ENCODE measurements around the gene SIAH2.
A peak's percentile ranks its signal among the peaks of the same experiment; 100 is the strongest.
"Not testable (repeated sequence)": the region's sequence is repeated elsewhere in the genome, so short reads cannot be mapped to it uniquely, and the experiment has no call there.

SIAH2 gene, protein sequence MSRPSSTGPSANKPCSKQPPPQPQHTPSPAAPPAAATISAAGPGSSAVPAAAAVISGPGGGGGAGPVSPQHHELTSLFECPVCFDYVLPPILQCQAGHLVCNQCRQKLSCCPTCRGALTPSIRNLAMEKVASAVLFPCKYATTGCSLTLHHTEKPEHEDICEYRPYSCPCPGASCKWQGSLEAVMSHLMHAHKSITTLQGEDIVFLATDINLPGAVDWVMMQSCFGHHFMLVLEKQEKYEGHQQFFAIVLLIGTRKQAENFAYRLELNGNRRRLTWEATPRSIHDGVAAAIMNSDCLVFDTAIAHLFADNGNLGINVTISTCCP

DNA sequence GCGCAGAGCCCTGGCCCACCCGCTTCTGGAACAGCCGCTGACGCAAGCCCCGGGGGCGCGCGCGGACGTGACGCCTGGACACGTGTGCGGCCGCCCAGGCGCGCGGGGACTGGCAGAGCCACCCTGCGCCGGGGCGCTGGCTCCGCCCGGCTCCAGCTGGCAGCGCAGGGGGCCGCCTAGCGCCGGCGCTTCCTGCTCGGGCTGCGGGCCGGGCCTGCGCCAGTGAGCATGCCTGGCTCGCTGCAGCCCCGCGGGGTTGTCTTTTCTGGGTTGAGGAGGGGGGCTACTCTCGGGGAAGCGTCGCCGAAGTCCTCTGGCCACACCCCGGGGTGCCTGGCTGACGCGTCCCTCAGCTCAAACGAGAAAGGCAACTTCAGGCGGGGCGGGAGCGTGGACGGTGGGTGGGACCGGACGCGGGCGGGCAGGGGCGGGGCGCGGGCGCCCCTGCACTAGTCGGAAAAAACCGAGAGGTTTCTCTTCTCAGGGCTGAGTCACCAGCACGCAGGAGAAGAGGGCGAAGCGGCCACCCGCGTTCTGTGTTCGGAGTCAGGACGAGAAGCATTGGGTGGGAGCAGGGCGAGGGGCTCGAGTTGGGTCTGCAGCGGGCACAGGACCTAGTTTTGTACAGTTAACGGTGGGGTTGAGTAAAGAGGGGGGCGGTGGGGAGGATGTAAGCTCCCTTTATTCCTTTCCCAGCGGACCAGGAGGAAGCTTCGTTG is at the start of gene SIAH2:
Gene SIAH2 (minus strand): TSS at position 48 of the 719 bp plus-strand sequence. CDS start 320 bp downstream, outside the sequence.
- peak; percentile 96 for DNase-seq

DNA sequence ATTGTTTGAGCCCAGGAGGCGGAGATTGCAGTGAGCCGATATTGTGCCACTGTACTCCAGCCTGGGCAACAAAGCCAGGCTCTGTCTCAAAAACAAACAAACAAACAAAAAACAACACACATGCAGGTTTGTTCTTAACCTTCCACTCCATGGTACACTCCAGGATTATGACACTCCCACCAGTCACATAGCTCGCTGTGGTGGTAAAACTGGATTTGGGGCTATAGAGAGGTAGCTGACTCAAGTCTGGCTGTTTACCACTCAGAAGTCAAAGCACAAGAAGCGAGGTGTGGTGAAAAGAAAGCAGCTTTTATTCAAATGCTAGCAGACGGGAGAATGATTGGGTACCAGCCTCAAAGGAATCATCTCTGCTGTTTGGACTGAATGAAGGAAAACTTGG is 49.0 kb upstream of the SIAH2 start:
- no peak for DNase-seq

DNA sequence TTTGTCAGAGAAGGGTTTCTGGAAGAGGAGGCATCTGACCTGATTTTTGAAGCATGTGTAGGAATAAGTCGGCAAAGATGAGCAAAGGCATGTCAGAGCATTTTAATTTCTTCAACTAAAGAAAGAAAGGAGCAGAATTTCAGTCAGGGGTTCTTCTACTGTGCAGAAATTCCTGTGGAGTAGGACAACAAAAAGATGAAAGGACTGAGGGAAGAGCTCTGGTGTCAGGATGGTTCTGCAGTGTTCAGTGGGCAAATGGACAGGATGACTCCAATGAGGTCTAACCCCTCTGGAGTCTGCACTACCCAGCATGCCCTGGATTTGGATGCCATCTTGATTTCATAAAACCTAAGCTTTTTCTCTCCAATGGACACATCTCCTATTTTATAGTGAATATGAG is 47.7 kb upstream of the SIAH2 start:
- no peak for DNase-seq

DNA sequence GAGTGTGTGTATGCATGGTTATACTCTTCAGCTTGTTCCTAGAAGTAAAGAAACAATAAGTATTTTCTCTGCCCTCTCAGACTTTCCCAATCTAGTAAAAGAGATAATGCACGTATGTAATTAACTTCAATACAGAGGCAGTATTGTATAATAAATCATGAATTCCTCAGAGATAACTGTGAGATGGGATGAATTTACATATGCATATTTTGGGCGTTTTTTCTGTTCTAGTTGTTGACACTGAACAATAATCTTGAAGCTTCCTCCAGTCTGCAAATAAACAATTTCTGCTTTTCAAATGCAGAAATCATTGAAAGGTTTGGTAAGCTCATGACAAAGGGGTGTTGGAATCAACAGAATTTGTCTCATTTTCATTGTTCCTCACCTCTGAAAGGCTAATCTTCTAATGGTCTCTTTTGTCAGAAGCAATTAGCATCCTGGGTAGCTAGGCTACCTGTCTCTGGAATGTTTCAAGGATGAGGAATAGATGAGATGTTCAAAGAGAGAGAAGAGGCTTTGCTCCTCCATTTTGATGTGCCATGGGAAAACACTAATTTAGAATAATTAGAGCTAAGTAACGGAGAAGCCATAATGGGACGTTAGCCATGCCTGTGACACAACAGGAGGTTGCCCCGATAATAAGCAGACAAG is 43.3 kb upstream of the SIAH2 start:
- no peak for DNase-seq

DNA sequence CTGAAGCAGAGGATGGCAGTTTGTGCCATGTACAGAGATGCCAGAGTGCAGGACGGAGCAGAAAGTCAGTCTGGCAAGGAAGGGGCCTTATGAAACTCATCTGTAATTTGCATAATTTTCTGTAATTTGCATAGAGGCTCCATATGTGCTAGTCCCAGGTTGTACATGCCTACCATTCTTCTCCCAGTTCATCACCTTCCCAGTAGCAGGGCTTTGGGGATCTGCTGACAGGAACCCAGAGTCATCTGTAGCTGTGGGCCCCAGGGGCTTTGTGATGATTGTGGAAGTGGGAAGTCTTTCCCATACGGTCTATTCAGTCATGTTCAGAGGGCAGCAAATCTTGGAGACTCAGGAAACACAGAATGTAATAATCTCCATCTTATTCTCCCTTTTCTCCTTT is 42.4 kb upstream of the SIAH2 start:
- no peak for DNase-seq

DNA sequence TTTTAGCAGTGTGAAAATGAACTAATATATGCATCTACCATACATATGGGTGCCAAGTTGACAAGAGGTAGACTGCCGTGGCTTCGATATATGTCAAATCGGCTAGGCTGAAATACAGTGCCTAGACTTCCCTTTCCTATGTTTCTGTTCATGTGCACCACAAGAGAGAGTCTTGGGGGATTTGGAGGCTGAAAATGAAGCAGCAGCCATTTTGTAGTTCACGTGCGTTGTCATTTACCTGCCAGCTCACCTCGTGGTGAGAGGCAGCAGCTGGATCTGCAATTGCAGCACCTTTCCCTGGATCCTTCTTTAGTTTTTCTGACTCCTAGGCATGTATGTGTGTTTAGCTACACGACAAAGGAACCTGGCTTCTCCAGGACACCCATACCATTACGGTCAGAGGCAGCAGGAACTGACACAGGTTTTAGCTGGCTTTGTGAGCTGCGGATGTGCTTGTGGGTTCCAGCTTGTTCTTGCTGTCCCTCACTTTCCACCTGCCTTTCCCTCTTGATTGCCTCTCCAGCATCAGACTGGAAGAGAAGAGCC is 40.5 kb upstream of the SIAH2 start:
- DNase-seq, result no peak

DNA sequence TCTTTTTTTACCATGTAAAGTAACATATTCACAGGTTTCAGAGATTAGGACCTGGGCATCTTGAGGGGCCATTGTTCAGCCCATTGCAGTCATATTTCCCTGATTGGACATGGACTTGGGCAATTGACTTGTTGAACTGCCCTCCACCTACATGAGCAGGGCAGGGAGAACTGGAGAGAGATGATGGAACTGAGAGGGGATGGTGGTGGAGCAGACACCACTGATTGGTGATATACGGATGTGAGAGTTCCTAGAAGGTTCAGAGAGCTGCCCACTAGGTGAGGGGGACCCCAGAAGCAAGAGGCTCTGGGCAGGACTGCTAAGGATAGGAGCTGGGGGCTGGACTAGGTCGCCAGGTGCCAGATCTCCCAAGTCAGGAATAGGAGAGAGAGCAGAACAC is 37.8 kb upstream of the SIAH2 start:
- no peak for DNase-seq

DNA sequence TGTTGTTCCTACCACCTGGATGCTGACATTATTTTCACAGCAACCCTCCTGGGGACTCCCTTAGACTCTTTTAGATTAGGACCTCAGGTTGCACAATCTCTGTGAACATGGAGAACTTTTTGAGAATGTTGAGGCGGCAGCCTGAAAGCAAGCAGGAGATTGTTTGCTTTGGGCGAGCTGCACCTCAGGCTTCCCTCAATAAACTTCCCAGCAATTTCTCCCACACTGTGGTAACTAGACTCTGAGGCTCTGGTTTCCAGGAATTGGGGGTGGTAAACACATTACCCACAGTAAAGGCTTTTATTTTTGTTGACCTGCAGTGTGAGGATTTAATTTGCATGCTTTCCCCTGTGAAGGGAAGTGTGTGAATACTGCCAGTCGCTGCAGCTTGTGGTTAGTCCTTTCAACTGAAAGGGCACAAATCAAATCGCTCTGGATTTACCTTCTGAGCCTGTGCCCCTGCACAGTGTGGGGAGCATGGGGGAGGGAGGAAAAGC is 35.2 kb upstream of the SIAH2 start:
- peak; percentile 46 for DNase-seq

DNA sequence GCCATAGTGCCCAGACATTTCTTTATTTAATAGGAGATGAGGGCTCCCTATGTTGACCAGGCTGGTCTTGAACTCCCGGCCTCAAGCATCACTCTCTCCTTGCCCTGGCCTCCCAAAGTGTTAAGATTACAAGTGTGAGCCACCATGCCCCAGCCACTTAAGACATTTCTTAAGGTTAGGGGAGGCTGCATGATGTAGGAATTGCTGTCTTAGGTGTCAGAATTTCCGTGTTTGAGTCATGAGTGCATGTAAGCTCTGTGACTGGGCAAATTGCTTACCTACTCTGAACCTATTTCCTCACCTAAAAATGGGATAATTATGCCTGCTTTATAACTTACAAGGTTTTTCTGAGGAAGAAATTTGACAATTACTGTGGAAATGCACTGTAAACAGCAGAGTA is 34.2 kb upstream of the SIAH2 start:
- no peak for DNase-seq

DNA sequence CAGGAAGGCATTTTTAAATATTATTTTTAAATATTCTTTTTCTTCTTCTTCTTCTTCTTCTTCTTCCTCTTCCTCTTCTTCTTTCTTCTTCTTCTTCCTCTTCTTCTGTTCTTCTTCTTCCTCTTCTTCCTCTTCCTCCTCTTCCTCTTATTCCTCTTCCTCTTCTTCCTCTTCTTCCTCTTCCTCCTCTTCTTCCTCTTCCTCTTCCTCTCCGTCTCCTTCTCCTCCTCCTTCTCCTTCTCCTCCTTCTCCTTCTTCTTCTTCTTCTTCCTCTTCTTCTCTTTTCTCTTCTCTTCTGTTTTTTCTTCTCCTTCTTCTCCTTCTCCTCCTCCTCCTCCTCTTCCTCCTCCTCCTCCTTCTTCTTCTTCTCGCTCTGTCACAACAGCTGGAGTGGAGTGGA is 33.6 kb upstream of the SIAH2 start:
- DNase-seq, result not testable (repeated sequence)

DNA sequence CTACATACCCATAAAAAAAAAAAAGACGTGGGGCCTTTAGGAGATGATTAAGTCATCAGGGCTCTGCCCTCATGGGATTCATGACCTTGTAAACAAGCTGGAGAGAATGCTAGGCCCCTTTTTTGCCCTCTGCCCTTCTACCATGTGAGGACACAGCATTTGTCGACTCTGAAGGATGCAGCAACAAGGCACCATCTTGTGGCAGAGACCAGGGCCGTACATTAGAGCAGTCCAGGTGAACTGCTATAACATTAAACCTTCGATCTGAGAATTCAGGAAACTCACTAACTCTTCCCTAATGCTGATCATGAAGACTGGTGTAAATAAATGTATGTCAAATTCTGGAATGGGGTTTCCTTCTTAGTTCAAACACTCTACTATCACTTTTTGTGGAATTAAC is 30.7 kb upstream of the SIAH2 start:
- DNase-seq, result no peak

DNA sequence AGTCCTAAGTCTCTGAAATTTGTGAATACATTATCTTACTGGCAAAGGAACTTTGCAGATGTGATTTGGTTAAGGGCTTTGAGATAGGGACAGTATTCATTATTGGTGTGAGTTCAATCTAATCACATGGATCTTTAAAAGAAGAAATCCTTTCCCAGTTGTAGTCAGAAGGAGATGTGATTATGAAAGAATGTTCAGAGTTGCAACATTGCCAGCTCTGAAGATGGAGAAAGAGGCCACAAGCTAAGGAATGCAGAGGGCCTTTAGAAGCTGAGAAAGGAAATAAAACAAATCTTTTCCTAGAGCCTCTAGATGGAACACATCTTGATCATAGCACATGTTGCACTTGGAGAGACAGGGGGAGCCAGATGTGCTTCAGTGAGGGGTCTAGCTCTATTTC is 27.7 kb upstream of the SIAH2 start:
- no peak for DNase-seq

DNA sequence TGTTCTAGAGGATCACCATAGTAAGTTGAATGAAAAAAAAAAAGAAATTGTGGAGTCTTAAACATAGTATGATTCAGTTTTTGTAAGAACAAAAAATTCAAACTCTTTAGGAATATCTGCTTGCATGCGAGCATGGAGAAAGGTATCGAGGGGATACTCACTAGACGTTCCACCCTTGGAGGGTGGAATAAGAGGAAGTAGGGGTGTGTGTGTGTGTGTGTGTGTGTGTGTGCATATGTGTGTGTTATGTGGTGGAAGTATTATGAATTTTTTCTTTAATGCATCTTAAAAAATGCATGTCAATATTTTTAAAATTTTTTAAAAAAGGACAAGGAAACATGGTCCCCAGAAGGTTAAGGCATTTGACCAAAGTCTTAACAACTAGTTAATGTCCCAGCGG is 26.5 kb upstream of the SIAH2 start:
- no peak for DNase-seq

DNA sequence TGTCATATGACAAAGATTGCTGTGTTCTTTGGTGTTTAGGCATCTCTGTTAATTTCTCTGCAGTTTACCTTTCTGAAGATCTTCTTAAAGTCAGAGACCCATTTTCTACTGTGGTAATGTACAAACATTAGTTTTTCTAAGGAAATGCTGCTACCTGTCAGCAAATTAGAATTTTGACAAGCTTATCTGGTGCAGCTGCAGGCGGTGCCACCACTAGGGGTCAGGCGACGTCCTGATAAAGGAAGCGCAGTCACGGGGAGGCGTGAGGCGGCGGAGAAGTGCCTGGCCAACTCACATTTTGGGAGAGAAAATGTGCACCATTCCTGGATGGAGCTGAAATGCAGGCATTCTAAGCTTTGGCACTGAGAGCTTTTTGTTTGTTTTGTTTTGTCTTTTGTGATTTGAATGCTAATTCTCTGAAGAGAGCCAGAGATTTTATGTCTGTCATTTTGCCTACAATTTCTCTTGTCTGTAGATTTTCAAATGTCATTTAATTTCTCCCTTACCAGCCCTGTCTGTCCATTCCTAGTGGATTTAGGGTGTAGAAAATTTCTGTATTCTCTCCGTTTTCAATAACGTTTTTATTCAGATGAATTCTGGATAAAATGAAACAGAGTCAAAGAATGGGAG is 24.9 kb upstream of the SIAH2 start:
- peak; percentile 81 for DNase-seq

DNA sequence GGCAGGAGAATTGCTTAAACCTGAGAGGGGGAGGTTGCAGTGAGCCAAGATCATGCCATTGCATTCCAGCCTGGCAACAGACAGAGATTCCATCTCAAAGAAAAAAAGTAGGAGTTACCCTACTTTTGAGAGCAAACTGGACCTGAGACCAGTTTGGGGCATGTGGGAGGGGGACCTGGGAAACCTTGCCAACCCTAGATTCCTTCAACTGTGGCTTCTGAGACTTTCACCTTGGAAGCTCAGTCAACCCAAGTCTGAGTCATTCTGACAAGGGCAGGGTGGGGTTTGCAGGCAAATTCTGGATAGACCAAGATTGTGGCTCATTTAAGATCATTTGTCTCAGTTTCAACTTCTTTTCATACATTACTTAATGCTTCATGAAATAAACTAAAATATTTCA is 23.8 kb upstream of the SIAH2 start:
- no peak for DNase-seq

DNA sequence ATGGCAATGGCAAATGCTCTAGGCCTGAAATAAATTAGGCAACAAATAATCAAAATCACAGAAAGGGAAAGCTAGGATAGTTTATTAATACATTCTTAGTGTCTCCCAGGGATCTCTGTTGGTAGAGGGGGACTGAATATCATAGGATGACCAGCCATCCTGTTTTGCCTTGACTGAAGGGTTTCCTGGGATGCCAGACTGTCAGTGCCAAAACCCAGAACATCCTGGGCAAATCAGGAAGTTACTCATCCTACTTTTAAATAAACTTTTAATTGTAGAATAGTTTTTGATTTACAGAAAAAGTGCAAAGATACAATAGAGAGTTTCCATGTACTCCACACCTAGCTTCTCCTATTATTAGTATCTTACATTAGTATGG is 21.8 kb upstream of the SIAH2 start:
- DNase-seq, result no peak

DNA sequence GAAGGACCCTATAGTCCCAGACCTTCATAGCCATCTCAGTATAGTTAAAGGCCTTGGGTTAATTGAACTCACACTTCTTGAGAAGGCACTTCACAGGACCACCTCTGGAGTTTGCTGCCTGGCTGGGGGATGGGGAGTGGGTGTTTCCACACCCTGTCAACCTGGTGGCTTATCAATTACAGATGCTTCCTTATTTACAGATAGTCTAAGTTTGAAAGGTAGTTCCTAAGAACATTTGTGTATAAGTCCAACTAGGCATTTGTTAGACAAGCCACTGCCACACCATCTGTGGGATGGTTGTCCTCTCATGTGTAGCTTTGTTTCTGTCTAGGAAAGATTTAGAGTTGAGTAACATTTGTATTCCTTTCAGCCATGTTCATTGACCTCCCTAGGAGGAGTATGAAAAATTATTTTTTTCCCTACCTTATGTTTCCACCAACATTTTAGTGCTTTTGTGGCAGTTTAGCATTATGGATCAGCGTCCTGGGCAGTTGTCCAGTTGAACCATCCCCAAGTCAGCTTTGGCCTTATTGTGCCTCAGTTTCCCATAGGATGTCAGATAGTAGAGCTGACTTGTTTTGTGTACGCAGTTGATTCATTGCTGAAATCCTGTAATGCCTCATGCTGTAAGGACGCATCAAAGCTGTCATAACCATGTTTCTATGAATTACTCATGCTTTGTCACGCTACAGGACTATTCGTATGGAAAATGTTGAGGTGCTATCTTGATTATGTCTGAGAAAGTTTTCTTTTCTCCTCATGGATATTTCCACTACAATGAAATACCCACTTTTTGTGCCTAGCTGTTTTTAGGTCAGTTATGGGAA is 21.2 kb upstream of the SIAH2 start:
- DNase-seq, result no peak

DNA sequence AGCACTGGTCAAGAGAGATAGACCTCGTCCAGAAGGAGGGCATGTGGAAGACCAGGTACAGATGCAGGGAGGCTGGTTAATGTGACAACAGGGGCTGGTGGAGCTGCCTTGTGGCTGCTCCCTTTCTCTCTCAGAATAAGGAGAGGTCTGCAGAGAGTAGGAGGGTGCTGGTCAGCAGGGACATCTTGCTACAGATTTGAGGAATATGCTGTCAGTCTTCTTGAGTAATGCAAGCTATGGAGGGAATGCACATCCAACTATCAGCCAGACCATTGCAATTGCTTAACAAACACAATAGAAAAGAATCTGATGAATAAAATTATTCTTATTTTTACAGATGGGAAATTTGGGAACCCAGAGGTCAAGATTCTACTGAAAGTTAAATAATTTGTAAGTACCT is 20.3 kb upstream of the SIAH2 start:
- no peak for DNase-seq

DNA sequence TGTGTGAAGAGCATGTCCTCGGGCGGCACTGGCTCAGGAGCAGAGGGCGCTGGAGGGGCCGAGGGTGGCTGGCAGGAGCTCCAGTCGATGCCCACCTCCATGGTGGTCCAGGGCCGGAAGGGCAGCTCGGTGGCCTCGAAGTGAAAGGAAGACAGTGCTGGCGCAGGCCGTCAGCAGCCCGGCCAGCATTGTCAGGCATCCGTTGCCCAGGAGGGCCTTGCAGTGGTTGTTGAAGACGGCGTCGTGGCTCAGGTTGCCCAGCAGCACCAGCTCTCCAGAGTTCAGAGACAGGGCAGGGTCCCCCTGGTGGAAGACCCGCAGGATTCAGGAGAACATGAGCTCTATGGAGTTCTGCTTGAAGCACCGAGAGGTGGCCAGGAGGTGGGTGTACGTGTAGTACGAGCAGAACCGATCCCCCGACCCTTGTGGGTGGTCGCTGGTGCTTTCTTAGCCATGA is 16.5 kb upstream of the SIAH2 start:
- DNase-seq, result no peak

DNA sequence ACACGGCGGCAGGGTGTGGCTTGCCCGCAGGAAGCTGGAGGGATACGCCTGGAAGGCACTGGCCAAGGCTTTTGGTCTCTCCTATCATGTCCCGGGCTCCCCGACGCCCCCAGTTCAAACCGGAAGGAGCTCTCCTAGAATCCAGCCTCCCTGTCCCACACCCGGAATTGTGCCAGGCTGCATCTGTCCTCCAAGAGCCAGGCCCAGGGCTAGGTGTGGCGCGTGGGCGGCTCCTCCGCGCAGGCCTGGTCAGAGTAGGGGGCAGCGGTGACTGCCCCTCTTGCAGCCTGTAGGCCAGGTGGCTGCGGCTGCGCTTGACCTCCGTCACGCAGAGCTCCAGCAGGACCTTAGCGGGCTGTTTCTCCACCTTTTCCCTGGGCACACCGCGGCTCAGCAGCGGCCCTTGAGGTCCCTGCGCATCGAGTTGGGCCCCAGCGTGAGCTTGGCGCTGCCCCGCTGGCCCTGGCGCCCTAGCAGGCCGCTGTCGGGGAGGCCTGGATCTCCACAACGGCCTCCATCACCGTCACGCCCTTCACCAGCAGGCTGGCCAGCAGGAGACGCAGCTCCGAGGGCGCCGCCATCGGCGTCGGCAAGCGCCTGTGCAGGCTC is 15.9 kb upstream of the SIAH2 start:
- DNase-seq, result no peak

DNA sequence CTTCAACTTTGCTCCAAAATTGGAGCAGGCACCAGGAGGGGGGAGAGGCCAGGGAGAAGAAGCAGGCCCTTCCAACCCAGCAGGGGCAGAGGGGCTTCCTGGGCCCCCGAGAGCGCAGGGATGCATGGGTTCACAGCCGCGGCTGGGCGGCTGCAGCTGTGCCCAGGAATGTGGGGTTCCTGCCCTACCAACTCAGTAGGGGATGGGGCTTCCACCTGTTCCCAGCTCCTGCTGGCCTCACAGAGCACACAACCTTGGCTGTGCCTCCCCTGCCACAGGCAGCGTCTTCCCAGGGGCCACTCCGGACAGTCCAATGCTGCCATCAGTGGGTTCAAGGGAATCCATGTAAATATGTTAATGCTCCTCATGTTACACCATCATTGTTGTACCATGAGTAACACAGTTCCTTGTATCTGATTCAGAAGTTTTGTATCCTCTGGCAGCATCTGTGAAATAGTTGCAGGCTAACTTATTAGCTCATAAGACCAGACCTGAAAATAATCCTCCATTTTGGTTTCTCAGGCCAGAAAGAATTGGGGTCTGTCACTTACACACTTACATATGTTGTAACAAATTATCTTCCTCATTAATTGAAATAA is 12.1 kb upstream of the SIAH2 start:
- no peak for DNase-seq

Data from left hindlimb (tissue), 1 donor.